Esophagus mucosa (tissue), 1 donor: ENCODE measurements around the gene KIAA0040. TPM values are rescaled to one million over a fixed set of nuclear protein-coding genes. Genes with fewer than 3 reads are reported as not detected.

Source experiments
- ATAC-seq: fragments of 200-7000 bp; cut with Tn5 transposase; one replicate; pipeline ENCODE4 v1.9.1; 2020
- total RNA-seq: library from RNA; stranded (reverse); gene quantifications from one replicate; pipeline ENCODE4 v1.2.4, GENCODE V29; 2023
- donor health status: DM: yes; HTN: yes; CAD: no.

Gene KIAA0040
- total RNA-seq, 1 donor from 2014 or later, result 6.3 TPM

DNA sequence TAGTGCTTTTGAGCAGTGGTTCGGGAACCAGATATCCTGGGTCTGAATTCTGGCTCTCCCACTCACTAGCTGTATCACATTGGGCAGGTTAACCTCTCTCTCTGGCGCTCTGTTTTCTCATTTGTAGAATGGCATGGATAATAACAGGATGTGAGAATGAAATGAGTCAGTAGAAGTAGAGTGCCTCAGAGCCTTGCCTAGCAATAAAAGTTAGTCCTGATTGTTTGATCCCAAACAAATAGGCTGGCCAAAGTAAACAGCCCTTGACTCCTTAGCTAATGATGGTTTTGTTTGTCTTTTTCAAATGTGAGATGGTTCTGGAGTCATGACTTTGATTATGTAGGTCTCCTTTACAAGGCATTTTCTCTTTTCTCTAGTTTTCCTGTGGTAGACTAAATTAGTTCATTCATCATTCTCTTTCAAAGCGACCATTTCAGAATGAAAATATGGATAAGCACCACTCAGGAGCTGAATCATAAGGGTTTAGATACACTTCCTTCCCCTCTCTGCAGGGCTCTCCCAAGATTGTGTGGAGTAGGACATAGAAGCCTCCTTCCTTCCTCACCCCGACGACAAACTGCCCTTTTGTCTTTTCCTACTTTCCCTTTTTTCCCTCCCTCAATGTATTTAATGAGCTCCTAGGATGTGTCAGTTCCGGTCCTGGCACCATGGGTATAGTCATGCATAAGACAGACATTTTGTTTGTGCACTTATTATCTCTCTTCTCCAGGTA, 23.1 kb downstream of the KIAA0040 start:
- no peak for ATAC-seq

DNA sequence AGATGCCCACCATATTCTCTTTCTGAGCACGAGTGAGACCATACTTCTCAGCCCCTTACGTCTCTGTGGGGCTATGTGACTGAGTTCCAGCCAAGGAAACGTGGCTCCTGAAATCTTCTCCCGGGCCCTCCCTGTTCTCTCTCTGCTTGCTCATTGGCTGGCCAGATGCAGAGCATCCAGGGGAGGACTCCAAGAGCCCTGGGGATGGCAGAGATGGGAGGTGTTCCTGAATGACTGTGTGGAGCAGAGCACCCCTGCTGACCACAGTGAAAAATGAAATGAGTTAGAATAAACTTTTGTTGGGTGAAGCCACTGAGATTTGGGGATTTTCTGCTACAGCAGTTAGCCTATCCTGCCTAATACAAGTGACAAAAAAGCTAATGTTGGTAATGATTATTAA, 23.8 kb downstream of the KIAA0040 start:
- ATAC-seq, result no peak

DNA sequence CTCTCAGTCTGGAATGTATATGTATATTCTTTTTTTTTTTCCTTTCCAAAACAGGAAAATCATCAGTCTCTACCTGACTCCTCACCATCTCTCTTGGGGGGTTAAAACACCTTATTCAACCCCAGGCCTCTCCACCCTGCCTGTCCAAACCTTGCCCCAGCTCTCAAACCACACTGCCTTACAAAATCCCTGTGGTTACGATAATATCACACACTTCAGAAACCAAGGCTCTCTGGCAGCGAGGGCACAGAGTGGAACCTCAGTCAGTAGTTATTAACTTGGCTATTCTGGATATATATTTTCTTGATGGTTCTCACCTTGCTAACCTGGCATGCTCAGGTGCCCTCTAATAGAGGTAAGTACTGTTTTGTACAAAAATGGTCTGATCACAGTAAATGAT, 24.7 kb downstream of the KIAA0040 start:
- ATAC-seq, result no peak

- ATAC-seq, result no peak
Observed at GRCh38 chr1:175166746-175167145, 25.8 kb downstream of the KIAA0040 start.

GRCh38 chr1:175164751-175165150, 27.8 kb downstream of the KIAA0040 start:
- no peak for ATAC-seq

- no peak for ATAC-seq
Observed at GRCh38 chr1:175163702-175164101, 28.9 kb downstream of the KIAA0040 start.

- peak; percentile 57 for ATAC-seq
Observed at GRCh38 chr1:175162955-175163354, 29.6 kb downstream of the KIAA0040 start.

DNA sequence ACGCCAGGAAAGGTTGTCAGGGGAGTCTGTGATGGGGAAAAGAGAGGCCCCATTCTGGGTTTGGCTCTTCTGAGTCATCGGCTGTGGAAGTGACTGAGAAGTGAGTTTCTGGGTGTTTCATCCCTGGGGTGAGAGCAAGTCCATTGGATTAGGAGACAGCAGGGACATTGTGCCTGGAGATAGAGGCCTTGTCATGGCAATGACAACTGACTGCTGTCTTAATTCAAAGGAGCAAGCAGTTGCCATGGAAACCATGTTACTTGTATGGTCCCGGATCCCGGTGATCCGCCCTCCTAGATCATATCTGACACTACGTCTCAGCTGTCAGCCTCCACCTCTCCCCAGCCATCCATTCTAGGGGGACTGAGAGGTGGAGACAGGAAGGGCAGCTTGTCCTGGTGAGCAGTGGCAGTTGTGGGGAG, 34.4 kb downstream of the KIAA0040 start:
- ATAC-seq, result no peak

DNA sequence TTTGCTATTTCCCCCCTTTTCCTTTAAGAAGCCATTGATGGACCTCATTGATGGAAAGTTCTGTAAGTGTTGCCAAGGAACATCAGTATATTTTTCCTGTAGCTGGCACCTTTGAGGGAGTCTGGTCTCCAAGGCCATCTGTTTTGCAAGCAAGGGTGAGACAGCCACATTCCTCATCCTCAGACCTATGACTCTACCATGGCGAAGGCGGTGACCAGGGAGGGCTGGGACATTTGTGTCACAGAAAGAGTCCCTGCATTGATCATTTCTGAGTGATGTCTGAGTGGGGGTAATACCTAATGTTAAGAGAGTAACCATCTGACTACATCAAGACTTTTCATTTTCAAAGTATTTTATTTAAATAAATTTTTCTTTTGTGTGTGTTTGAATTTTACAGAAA, 35.4 kb downstream of the KIAA0040 start:
- ATAC-seq, result no peak

GRCh38 chr1:175155936-175156335, 36.6 kb downstream of the KIAA0040 start:
- ATAC-seq, result no peak

DNA sequence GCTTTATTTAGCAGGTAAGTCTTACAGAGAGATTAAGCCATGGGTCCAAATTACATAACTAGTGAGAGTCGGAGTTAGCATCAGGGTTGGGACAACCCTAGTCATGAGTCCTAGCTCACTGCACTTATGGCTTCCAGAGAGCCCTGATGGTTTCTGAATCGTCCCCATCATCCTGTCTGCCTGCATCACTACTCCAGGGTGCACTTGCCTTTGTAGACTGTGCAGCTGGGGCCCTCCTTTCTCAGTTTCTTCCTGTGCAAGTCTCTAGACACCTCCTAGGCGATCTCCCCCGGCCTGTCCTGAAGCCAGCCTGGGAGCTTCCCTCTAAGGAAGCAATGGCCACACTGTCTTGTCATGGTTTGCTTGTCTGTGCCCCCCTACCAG, 37.1 kb downstream of the KIAA0040 start:
- no peak for ATAC-seq

- ATAC-seq, result peak; percentile 69
Observed at GRCh38 chr1:175154629-175155472, 37.7 kb downstream of the KIAA0040 start.

DNA sequence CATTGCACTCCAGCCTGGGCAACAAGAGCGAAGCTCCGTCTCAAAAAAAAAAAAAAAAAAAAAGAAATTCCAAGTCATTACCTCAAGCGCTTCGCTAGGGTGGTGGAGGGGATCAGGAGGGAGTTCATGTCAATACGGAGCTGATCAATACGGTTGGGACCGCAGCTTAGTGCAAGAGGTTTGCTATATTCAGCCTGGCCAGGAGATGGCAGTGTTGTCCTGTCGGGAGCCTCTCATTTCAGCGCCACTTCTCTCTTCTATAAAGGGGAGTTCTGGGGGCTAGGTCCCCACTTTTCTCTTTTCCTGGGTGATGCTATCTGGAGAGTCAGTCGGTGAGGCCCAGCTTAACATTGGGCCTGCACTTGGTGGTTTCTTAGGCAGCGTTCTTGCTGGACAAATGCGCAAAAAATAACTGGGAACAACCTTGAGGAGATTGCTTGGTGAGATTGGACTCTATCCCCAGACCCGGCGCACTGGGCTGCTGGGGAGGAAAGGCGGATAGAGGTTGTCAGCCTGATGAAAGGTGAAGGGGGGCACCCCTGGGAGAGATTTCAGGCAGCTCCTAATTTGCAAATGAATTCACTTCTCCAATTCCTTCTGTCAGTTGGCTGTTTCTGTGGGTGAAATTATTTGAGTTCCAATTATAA, 40.4 kb downstream of the KIAA0040 start:
- peak; percentile 74 for ATAC-seq

GRCh38 chr1:175150596-175151319, 41.8 kb downstream of the KIAA0040 start:
- no peak for ATAC-seq

- ATAC-seq, result no peak
Observed at GRCh38 chr1:175148068-175148467, 44.5 kb downstream of the KIAA0040 start.

DNA sequence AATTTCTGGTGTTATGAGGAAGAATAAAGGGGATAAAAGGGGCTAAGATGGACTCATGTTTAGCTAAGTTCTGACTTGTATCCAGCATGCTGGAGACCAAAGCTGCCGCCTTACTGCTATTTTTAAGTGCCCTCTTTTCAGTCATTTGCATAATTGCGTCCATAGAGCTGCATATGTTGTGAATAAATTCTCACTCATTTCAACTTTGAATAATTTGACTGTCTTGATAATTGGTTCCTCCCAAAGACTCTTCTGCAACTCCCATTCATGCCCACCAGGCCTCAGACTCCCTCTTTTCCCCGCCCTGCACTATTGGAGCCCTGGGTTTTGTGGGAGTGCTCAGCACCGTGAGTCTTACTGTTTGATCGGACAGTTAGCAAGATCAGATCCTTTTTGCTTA, 45.0 kb downstream of the KIAA0040 start:
- ATAC-seq, result no peak

- ATAC-seq, result peak; percentile 78
Observed at GRCh38 chr1:175146529-175147213, 45.9 kb downstream of the KIAA0040 start.

DNA sequence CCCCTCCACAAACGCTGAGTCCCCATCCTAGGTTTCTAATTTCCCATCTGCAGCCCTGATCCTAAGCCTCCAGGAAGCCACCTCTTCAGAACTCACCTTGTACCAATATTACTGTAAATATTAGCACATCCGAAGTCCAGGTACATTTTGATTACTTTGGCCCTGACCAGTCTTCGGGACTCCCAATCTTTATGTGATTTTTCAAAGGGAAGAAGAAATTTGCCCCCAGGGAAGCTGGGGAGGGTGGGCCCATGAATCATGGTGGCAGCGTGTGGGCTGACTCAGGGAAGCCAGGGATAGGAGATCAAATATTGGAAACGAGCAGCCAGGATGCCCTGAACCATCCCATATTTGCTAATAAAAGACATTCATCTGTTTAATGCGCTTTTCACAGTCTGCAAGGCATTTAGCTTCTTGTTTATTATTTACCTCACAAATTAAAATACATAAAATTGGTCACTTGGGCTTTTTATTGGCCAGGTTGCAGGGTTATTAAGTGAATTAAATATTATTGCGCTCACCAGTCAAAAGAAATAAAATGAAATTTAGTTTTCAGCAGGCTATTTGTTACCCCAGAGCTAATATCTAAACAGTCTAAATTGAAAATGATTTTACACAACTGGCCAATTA, 46.6 kb downstream of the KIAA0040 start:
- ATAC-seq, result no peak

DNA sequence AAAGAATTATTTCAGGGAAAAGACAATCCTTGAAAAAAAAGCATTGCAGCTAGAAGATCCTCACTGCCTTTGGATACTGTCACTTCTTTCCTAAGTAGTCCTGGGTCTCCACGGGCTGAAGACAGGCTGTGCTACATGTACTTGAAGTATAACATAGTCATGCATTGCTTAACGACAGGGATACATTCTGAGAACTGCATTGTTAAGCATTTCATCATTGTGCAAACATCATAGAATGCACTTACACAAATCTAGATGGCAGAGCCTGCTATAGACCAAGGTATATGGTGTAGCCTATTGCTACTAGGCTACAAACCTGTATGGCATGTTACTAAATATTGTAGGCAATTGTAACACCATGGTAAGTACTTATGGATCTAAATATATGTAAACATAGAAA, 54.0 kb downstream of the KIAA0040 start:
- ATAC-seq, result no peak

DNA sequence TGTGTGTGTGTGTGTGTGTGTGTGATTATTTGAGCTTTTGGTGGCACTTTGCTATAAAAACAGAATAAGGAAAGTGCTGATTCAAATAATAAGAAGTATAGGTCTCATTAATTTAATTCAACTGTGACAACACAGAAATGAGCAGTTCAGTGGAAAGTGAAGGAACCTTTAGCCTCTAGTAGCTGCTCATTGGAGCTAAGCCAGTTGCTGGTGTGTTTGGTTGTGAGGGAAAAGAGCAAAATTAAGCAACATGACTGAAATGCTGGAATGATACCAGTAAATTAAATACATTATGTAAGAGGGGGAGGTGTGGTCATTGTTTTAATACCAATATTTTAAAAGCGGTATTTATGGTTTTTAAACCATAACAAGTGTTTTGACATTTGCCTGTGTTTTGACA, 55.2 kb downstream of the KIAA0040 start:
- no peak for ATAC-seq

DNA sequence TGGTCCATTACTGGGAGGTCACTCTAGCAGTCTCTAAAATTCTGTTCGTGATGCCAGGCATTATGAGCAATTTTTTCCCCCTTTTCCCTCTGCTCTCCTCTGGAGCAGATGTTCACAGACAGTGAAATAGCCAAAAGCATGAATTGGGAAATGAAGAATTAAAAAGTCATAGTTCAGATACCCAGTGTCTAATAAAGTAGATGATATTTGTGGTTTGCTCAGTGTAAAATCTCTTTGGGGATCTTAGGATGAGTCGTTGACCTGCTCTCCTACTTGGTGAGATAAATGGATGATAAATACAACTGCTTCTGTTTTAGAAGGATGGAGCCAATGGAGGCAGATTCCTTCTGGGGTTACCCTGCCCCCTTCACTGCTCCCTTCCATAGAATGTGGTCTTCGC, 56.3 kb downstream of the KIAA0040 start:
- ATAC-seq, result no peak

DNA sequence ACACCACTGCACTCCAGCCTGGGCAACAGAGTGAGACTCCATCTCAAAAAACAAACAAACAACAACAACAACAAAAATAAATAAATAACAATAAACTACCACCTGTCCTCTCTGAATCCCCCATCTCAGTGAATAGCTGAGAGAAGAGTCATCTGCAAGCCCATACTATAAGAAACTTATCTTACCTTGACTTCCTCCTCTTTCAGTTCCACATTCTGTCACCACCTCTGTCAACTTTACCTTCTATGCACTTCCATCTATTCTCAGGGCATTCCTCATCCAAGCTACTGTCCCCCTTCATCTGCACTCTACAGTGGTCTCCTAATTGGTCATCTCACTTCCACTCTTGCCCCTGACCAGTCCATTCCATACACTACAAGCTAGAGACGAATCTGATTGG, 58.1 kb downstream of the KIAA0040 start:
- ATAC-seq, result no peak
